Panc1 (cell line): ENCODE results near the gene EPHX1. TPM values are rescaled to one million over a fixed set of nuclear protein-coding genes. Genes with fewer than 3 reads are reported as not detected.

Source experiments
- ATAC-seq: fragments of 200-7000 bp; cut with Tn5 transposase; 2 replicates; pipeline ENCODE4 v1.9.1; 2020; ENCODE audit warnings: mild to moderate bottlenecking, moderate library complexity
- BruUV-seq: library from RNA; stranded (reverse); fragments of 400-500 nt; replicated peaks from 2 replicates; lab custom pipeline; 2021; lab: Mats Ljungman, UMichigan
- CTCF ChIA-PET: fragments of 300-600 bp; sonication (Branson Sonifier 250); formaldehyde crosslinking; loops from one replicate; lab custom pipeline; 2022; ENCODE audit warnings: antibody characterized with exemption; lab: Charles Lee
- POLR2A ChIA-PET: fragments of 300-600 bp; sonication (Branson Sonifier 250); formaldehyde crosslinking; loops from one replicate; lab custom pipeline; 2022; ENCODE audit warnings: antibody characterized with exemption; lab: Charles Lee
- DNase-seq: peaks from one replicate; pipeline ENCODE4 v3.0.0-alpha.2; 2010; ENCODE audit warnings: low read depth, low spot score
- H3K27ac ChIP-seq: 2 replicates; pipeline ENCODE4 v1.5.1; 2011; ENCODE audit warnings: mild to moderate bottlenecking, low read length, inconsistent platforms
- H3K27me3 ChIP-seq: fragments of 200-500 bp; sonication (Bioruptor generic); 2 replicates; pipeline ENCODE4 v1.6.0; 2014; ENCODE audit warnings: low read length, inconsistent platforms; ENCODE audit not compliant: control insufficient read depth, insufficient read depth
- H3K36me3 ChIP-seq: fragments of 200-500 bp; sonication (Bioruptor generic); 2 replicates; pipeline ENCODE4 v1.5.1; 2014; ENCODE audit warnings: inconsistent platforms, mild to moderate bottlenecking, low read length, moderate library complexity; ENCODE audit not compliant: control insufficient read depth, insufficient read depth
- H3K4me1 ChIP-seq: 2 replicates; pipeline ENCODE4 v1.5.1; 2011; ENCODE audit warnings: inconsistent platforms, mild to moderate bottlenecking, low read length, moderate library complexity; ENCODE audit not compliant: control insufficient read depth, insufficient read depth
- H3K4me3 ChIP-seq, 2 experiments: 2 replicates each; pipeline ENCODE4 v1.5.1; 2011 to 2012; ENCODE audit warnings: low read depth in 2 of 2, low read length in 2 of 2, mild to moderate bottlenecking in 2 of 2, inconsistent platforms in 1 of 2, moderate library complexity in 1 of 2
- H3K9me3 ChIP-seq: fragments of 200-500 bp; sonication (Bioruptor generic); 2 replicates; pipeline ENCODE4 v1.5.1; 2014; ENCODE audit warnings: low read depth, mild to moderate bottlenecking, inconsistent platforms, low read length, moderate library complexity; ENCODE audit not compliant: control insufficient read depth, insufficient read depth
- POLR2AphosphoS5 ChIP-seq: IDR thresholded peaks from 2 replicates; pipeline ENCODE4 v1.6.1; 2012; ENCODE audit warnings: mild to moderate bottlenecking, low read depth, low read length, moderate library complexity
- SIN3A ChIP-seq: IDR thresholded peaks from 2 replicates; pipeline ENCODE4 v1.6.1; 2012; ENCODE audit warnings: low read depth, mild to moderate bottlenecking, low read length, moderate library complexity, borderline replicate concordance; ENCODE audit not compliant: insufficient read depth
- TCF7L2 ChIP-seq: IDR thresholded peaks from 2 replicates; pipeline ENCODE4 v1.6.1; 2011; ENCODE audit warnings: mild to moderate bottlenecking, low read depth, low read length, inconsistent platforms
- in situ Hi-C: cut with HindIII; loops from 2 replicates; pipeline ENCODE4 v1.10.0; 2016; ENCODE audit warnings: low sequenced_read_pairs, low pct_unique_long_range_greater_than_20kb
- intact Hi-C: fragments of 100-400 bp; cut with micrococcal nuclease; formaldehyde crosslinking; loops from one replicate; pipeline ENCODE4 v1.10.0; 2022; ENCODE audit not compliant: unreplicated experiment
- total RNA-seq: library from RNA; stranded (reverse); gene quantifications from one replicate; pipeline ENCODE4 v1.2.1, GENCODE V29; 2021; ENCODE audit not compliant: unreplicated experiment
- TF ChIP-seq, protein P1 (sequence below): fragments of 450-650 bp; IDR thresholded peaks from 2 replicates; pipeline ENCODE4 v1.5.1; 2017; ENCODE audit warnings: mild to moderate bottlenecking
- TF ChIP-seq, protein P2 (sequence below), 2 experiments: IDR thresholded peaks; 2 replicates each; pipeline ENCODE4 v1.6.1; 2011 to 2012; ENCODE audit warnings: low read depth in 2 of 2, control low read depth in 1 of 2, low read length in 1 of 2, mild to moderate bottlenecking in 1 of 2, moderate library complexity in 1 of 2; ENCODE audit not compliant: insufficient read depth in 1 of 2

EPHX1 gene
- total RNA-seq, 1 experiment from 2014 or later = 76.4 TPM

DNA sequence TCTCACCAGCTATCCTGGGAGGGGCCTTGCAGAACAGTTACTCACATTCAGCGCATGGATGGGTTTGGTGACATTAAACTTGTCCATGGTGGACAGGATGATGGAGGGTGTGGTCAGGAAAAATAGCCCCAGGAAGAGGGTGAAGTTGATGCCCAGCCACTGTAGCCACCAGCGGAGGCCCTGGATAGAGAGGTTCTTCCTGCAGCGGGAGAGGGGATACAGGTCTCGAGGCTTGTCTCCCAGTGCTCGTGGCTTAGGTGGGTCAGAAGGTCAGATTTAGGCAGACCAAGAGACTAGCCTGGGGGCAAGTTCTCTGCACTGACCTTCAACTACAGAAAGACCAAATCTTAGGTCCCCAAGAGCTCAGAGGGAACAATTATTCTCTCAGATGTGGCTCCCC lies 49.2 kb downstream of the EPHX1 start:
- Histone ChIP-seq H3K27ac (no peak overlapping the region), H3K4me3 (no peak overlapping the region), H3K36me3 (no peaks in the 10 kb centered on the region; the same call in 1 of the 2 replicates), H3K4me1 (no peaks in the 10 kb centered on the region; the same call in 1 of the 2 replicates), H3K9me3 (no peaks in the 10 kb centered on the region), H3K27me3 (no peaks in the 10 kb centered on the region)
- no TSS peak for BruUV-seq
- in situ Hi-C loops (no loop called here), intact Hi-C loops (no loop called here)
- DNase-seq (no peak), ATAC-seq (no peak)
- ChIA-PET POLR2A (no interaction called here), CTCF (no interaction called here)
- TF ChIP-seq TCF7L2 (no peak), SIN3A (no peak), POLR2AphosphoS5 (no peak)
- TF ChIP-seq, protein P1, sequence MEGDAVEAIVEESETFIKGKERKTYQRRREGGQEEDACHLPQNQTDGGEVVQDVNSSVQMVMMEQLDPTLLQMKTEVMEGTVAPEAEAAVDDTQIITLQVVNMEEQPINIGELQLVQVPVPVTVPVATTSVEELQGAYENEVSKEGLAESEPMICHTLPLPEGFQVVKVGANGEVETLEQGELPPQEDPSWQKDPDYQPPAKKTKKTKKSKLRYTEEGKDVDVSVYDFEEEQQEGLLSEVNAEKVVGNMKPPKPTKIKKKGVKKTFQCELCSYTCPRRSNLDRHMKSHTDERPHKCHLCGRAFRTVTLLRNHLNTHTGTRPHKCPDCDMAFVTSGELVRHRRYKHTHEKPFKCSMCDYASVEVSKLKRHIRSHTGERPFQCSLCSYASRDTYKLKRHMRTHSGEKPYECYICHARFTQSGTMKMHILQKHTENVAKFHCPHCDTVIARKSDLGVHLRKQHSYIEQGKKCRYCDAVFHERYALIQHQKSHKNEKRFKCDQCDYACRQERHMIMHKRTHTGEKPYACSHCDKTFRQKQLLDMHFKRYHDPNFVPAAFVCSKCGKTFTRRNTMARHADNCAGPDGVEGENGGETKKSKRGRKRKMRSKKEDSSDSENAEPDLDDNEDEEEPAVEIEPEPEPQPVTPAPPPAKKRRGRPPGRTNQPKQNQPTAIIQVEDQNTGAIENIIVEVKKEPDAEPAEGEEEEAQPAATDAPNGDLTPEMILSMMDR = no peak
- TF ChIP-seq, protein P2, sequence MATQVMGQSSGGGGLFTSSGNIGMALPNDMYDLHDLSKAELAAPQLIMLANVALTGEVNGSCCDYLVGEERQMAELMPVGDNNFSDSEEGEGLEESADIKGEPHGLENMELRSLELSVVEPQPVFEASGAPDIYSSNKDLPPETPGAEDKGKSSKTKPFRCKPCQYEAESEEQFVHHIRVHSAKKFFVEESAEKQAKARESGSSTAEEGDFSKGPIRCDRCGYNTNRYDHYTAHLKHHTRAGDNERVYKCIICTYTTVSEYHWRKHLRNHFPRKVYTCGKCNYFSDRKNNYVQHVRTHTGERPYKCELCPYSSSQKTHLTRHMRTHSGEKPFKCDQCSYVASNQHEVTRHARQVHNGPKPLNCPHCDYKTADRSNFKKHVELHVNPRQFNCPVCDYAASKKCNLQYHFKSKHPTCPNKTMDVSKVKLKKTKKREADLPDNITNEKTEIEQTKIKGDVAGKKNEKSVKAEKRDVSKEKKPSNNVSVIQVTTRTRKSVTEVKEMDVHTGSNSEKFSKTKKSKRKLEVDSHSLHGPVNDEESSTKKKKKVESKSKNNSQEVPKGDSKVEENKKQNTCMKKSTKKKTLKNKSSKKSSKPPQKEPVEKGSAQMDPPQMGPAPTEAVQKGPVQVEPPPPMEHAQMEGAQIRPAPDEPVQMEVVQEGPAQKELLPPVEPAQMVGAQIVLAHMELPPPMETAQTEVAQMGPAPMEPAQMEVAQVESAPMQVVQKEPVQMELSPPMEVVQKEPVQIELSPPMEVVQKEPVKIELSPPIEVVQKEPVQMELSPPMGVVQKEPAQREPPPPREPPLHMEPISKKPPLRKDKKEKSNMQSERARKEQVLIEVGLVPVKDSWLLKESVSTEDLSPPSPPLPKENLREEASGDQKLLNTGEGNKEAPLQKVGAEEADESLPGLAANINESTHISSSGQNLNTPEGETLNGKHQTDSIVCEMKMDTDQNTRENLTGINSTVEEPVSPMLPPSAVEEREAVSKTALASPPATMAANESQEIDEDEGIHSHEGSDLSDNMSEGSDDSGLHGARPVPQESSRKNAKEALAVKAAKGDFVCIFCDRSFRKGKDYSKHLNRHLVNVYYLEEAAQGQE (IDR thresholded peaks at IDR 0.05; ENCODE audit: insufficient read depth in 1 of 2, low read depth in 2 of 2, low read length in 1 of 2) = no peak

DNA sequence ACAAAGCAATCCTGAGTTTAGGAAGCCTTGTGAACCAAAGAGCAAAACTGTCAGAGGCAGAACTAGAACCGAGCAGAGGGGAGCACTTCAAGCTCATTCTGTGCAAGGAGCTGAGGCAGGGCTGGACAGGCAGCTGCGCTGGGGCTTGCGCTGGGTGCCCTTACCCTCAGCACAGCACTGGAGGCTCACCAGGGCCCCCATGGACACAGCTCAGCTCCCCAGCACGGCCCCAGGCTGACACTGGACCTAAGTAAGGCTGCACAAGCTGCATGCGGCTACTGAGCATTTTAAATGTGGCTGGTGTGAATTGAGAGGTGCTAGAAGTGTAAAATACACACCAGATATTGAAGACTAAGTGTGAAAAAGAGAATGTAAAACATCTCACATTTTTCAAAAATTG lies 50.2 kb downstream of the EPHX1 start:
- Histone ChIP-seq H3K27me3 (no peaks in the 10 kb centered on the region), H3K9me3 (no peaks in the 10 kb centered on the region), H3K36me3 (no peaks in the 10 kb centered on the region; the same call in 1 of the 2 replicates), H3K4me3 (no peak overlapping the region), H3K4me1 (no peaks in the 10 kb centered on the region; the same call in 1 of the 2 replicates), H3K27ac (no peak overlapping the region)
- ChIA-PET POLR2A (no interaction called here), CTCF (no interaction called here)
- BruUV-seq = no TSS peak
- intact Hi-C loops (no loop called here), in situ Hi-C loops (no loop called here)
- TF ChIP-seq, protein P2 (IDR thresholded peaks at IDR 0.05; ENCODE audit: insufficient read depth in 1 of 2, low read depth in 2 of 2, low read length in 1 of 2) = no peak
- TF ChIP-seq TCF7L2 (no peak), SIN3A (no peak), POLR2AphosphoS5 (no peak)
- TF ChIP-seq, protein P1 = no peak
- DNase-seq (no peak), ATAC-seq (no peak)
